K562 (cell line): ENCODE data around the gene ELP5. TPM values are rescaled to one million over a fixed set of nuclear protein-coding genes. Genes with fewer than 3 reads are reported as not detected.

Experiments
- CREM ChIP-seq: IDR thresholded peaks from 2 replicates; pipeline ENCODE4 v1.6.1; 2014; ENCODE audit warnings: antibody characterized with exemption, low read depth
- CXXC5 ChIP-seq: fragments of 250-450 bp; sonication (Bioruptor Pico); IDR thresholded peaks from 2 replicates; pipeline ENCODE4 v1.8.0; 2022; ENCODE audit warnings: inconsistent platforms, mild to moderate bottlenecking, moderate library complexity
- HEY1 ChIP-seq: fragments of 250-450 bp; sonication (Bioruptor Pico); IDR thresholded peaks from 2 replicates; pipeline ENCODE4 v1.5.0; 2020; ENCODE audit warnings: mild to moderate bottlenecking, moderate library complexity, borderline replicate concordance
- PCBP2 ChIP-seq: fragments of 200-400 bp; formaldehyde crosslinking; IDR thresholded peaks from 2 replicates; pipeline ENCODE4 v1.6.1; 2018; ENCODE audit warnings: low read length, low read depth, mild to moderate bottlenecking, moderate library complexity; ENCODE audit not compliant: poor library complexity, severe bottlenecking
- YBX1 ChIP-seq: fragments of 450-650 bp; IDR thresholded peaks from 2 replicates; pipeline ENCODE4 v1.7.1; 2016; ENCODE audit warnings: mild to moderate bottlenecking
- polyA plus RNA-seq, 8 experiments: library from polyadenylated mRNA; depleted of rRNA in 4 of 8; stranded (reverse) in 5 of 8; unstranded in 3 of 8; fragments of >200 nt; fragmentation: Nextera tagmentation in 2 of 8; fragmentation: Illumina TruSeq in 1 of 8; extraction: Ambion mirVana in 2 of 8; extraction: Trizol in 1 of 8; gene quantifications; 2 replicates each; pipeline versions ENCODE4 v1.2.1 to v1.2.3, GENCODE V29; 2011 to 2014; ENCODE audit warnings: inconsistent platforms in 1 of 8, missing spikeins in 1 of 8
- total RNA-seq, 7 experiments: library from RNA; depleted of rRNA in 6 of 7; stranded (reverse); fragments of >200 nt in 6 of 7; fragmentation: Illumina TruSeq in 2 of 7; extraction: Trizol in 2 of 7; gene quantifications; 2 replicates each; pipeline versions ENCODE4 v1.2.1 to v1.2.3, GENCODE V29; 2011 to 2021; ENCODE audit warnings: low replicate concordance in 1 of 7
- TF ChIP-seq, protein P1 (sequence below): sonication (generic); formaldehyde crosslinking; IDR thresholded peaks from 2 replicates; pipeline ENCODE4 v1.8.0; 2022; ENCODE audit warnings: mild to moderate bottlenecking, missing genetic modification reagents, borderline replicate concordance
- TF ChIP-seq, protein P2 (sequence below): fragments of 450-650 bp; formaldehyde crosslinking; conservative IDR thresholded peaks from 2 replicates; pipeline ENCODE4 v1.4.0; 2022; ENCODE audit warnings: mild to moderate bottlenecking, missing genetic modification characterization

The ELP5 gene
- total and polyA plus RNA-seq, 9 of the 15 experiments (the other 6 are each of a cell fraction or from before 2014, with no cell fraction given): 25.7 to 77.9 (median 52.9) TPM

DNA sequence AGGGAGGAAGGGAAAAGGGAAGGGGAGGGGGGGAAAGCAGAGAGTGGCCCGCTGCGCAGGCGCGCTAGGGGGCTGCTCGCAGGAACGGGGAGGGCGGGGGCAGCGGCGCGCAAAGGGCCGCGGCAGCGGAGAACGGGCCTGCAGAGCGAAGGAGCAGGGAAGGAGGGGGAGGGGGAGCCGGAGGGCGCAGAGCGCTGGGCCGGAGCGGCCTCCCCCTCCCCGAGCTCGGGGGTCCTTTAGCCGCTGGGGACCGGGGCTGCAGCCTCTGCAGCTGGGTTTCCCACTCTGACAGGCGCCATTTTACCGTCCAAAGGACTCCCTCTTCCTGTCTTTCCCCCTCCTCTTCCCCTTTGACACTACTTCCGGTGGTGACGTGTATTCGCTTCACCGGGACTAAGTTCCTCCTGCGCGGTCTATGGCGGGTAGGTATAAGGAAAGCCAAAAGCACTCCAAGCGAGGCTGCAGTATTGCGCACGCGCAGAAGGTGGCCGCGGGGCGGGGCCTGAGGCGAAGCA, 297 bp upstream of the ELP5 start, which contains the start of gene CTDNEP1 (continued):
- TF ChIP-seq, protein P1, sequence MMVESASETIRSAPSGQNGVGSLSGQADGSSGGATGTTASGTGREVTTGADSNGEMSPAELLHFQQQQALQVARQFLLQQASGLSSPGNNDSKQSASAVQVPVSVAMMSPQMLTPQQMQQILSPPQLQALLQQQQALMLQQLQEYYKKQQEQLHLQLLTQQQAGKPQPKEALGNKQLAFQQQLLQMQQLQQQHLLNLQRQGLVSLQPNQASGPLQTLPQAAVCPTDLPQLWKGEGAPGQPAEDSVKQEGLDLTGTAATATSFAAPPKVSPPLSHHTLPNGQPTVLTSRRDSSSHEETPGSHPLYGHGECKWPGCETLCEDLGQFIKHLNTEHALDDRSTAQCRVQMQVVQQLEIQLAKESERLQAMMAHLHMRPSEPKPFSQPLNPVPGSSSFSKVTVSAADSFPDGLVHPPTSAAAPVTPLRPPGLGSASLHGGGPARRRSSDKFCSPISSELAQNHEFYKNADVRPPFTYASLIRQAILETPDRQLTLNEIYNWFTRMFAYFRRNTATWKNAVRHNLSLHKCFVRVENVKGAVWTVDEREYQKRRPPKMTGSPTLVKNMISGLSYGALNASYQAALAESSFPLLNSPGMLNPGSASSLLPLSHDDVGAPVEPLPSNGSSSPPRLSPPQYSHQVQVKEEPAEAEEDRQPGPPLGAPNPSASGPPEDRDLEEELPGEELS (CRISPR knock-in tag): no peak
- peak; percentile 12; the same call in 1 of the 2 replicates for TF ChIP-seq CXXC5 (CRISPR knock-in tag)
- no peak for TF ChIP-seq HEY1 (CRISPR knock-in tag)
- peak; percentile 86 for TF ChIP-seq CREM
- TF ChIP-seq PCBP2: peak; percentile 87
- TF ChIP-seq, protein P2, sequence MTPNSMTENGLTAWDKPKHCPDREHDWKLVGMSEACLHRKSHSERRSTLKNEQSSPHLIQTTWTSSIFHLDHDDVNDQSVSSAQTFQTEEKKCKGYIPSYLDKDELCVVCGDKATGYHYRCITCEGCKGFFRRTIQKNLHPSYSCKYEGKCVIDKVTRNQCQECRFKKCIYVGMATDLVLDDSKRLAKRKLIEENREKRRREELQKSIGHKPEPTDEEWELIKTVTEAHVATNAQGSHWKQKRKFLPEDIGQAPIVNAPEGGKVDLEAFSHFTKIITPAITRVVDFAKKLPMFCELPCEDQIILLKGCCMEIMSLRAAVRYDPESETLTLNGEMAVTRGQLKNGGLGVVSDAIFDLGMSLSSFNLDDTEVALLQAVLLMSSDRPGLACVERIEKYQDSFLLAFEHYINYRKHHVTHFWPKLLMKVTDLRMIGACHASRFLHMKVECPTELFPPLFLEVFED (CRISPR knock-in tag): no peak
- no peak for TF ChIP-seq YBX1
